Smooth muscle cell (in vitro differentiated cells): ENCODE results near the gene MYO1D. TPM values are rescaled to one million over a fixed set of nuclear protein-coding genes. Genes with fewer than 3 reads are reported as not detected.

Source experiments
- DNase-seq: peaks from one replicate; lab custom pipeline; 2025; ENCODE audit not compliant: unreplicated experiment; lab: John Stamatoyannopoulos, UW
- H2AFZ ChIP-seq: fragments of 200-600 bp; sonication (generic); 2 replicates; pipeline ENCODE4 v1.6.0; 2016; ENCODE audit warnings: antibody characterized with exemption, low read depth, mild to moderate bottlenecking
- H3F3A ChIP-seq: fragments of 200-600 bp; sonication (generic); 2 replicates; pipeline ENCODE4 v1.6.0; 2017; ENCODE audit warnings: antibody characterized with exemption, low read depth
- H3K27ac ChIP-seq: fragments of 200-600 bp; sonication (generic); 2 replicates; pipeline ENCODE4 v1.5.1; 2016; ENCODE audit warnings: low read depth, mild to moderate bottlenecking
- H3K27me3 ChIP-seq: fragments of 200-600 bp; sonication (generic); 2 replicates; pipeline ENCODE4 v1.6.1; 2016; ENCODE audit warnings: low read depth, mild to moderate bottlenecking
- H3K36me3 ChIP-seq: fragments of 200-600 bp; sonication (generic); 2 replicates; pipeline ENCODE4 v1.5.1; 2016; ENCODE audit warnings: low read depth
- H3K4me1 ChIP-seq: fragments of 200-600 bp; sonication (generic); 2 replicates; pipeline ENCODE4 v1.5.1; 2016; ENCODE audit warnings: low read depth
- H3K4me2 ChIP-seq: fragments of 200-600 bp; sonication (generic); 2 replicates; pipeline ENCODE4 v1.6.0; 2016; ENCODE audit warnings: mild to moderate bottlenecking
- H3K4me3 ChIP-seq: fragments of 200-600 bp; sonication (generic); 2 replicates; pipeline ENCODE4 v1.5.1; 2016; ENCODE audit warnings: mild to moderate bottlenecking
- H3K79me2 ChIP-seq: fragments of 200-600 bp; sonication (generic); 2 replicates; pipeline ENCODE4 v1.6.0; 2016; ENCODE audit warnings: low read depth, mild to moderate bottlenecking
- H3K9ac ChIP-seq: fragments of 200-600 bp; sonication (generic); 2 replicates; pipeline ENCODE4 v1.6.0; 2016; ENCODE audit warnings: low read depth
- H3K9me3 ChIP-seq: fragments of 200-600 bp; sonication (generic); replicated peaks from 2 replicates; pipeline ENCODE4 v1.5.1; 2016; ENCODE audit warnings: low read depth
- H4K20me1 ChIP-seq: fragments of 200-600 bp; sonication (generic); 2 replicates; pipeline ENCODE4 v1.6.0; 2016; ENCODE audit warnings: low read depth
- WGBS: methylation state at CpG from one replicate; pipeline ENCODE4 v1.1.7; 2016; ENCODE audit warnings: low lambda C conversion rate; 5-methylcytosine and 5-hydroxymethylcytosine counted together
- polyA plus RNA-seq: library from polyadenylated mRNA; unstranded; fragments of >200 nt; fragmentation: Nextera tagmentation; extraction: Ambion mirVana; gene quantifications from 2 replicates; pipeline ENCODE4 v1.2.1, GENCODE V29; 2016
- total RNA-seq: library from RNA; depleted of rRNA; stranded (reverse); fragments of >200 nt; gene quantifications from 2 replicates; pipeline ENCODE4 v1.2.3, GENCODE V29; 2014
- TF ChIP-seq, protein P1 (sequence below): fragments of 200-600 bp; sonication (generic); IDR thresholded peaks from 2 replicates; pipeline ENCODE4 v1.5.1; 2017; ENCODE audit warnings: borderline replicate concordance, mild to moderate bottlenecking, antibody characterized with exemption; ENCODE audit not compliant: insufficient read depth, poor library complexity, severe bottlenecking

MYO1D gene
- total and polyA plus RNA-seq, 2 experiments from 2014 or later = 13.9 to 35.7 TPM

DNA sequence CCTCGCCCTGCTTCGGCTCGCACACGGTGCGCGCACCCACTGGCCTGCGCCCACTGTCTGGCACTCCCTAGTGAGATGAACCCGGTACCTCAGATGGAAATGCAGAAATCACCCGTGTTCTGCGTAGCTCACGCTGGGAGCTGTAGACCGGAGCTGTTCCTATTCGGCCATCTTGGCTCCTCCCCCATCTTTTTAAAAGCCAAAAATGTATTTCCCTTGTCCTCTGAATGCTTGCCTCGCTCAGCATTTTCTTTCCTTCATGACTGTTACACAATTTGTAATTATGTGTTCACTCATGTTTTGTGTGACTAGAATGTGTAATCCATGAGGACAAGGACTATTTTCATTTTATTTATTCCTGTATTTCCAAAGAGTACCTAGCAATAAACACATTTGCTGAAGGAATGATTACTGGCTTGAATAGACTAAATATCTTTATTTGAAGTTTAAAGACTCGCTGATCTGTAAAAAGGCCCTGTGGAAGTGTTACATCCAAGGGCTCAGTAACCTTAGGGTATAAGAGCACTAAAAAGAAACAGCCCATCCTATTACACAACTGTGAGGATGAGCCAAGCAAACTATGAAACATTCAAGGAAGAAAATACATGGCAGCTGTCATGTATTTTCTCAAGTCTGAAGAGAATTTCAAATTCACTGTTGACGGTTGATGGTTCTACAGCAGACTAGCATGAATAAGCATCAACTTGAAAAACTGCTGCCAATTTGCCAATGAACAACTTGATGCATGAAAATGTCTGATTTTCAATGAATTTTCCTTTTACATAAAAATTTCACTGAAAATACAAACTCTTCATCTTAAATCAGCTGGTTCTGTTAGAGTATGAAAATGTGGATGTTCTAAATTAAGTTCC, 192.6 kb downstream of the MYO1D start:
- Histone ChIP-seq H3K27ac (no peak overlapping the region), H3K27me3 (no peaks in the 10 kb centered on the region), H3K4me3 (no peak overlapping the region), H3K9me3 (no peaks in the 10 kb centered on the region), H2AFZ (no peak overlapping the region), H3K9ac (no peak overlapping the region), H3K79me2 (no peaks in the 10 kb centered on the region), H3K4me2 (no peak overlapping the region), H3F3A (no peaks in the 10 kb centered on the region), H3K4me1 (no peaks in the 10 kb centered on the region), H3K36me3 (no peaks in the 10 kb centered on the region), H4K20me1 (no peaks in the 10 kb centered on the region)
- TF ChIP-seq, protein P1, sequence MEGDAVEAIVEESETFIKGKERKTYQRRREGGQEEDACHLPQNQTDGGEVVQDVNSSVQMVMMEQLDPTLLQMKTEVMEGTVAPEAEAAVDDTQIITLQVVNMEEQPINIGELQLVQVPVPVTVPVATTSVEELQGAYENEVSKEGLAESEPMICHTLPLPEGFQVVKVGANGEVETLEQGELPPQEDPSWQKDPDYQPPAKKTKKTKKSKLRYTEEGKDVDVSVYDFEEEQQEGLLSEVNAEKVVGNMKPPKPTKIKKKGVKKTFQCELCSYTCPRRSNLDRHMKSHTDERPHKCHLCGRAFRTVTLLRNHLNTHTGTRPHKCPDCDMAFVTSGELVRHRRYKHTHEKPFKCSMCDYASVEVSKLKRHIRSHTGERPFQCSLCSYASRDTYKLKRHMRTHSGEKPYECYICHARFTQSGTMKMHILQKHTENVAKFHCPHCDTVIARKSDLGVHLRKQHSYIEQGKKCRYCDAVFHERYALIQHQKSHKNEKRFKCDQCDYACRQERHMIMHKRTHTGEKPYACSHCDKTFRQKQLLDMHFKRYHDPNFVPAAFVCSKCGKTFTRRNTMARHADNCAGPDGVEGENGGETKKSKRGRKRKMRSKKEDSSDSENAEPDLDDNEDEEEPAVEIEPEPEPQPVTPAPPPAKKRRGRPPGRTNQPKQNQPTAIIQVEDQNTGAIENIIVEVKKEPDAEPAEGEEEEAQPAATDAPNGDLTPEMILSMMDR = no peak
- DNase-seq = no peak
- 89% methylated on average over 16 of the region's 16 CpGs for WGBS

DNA sequence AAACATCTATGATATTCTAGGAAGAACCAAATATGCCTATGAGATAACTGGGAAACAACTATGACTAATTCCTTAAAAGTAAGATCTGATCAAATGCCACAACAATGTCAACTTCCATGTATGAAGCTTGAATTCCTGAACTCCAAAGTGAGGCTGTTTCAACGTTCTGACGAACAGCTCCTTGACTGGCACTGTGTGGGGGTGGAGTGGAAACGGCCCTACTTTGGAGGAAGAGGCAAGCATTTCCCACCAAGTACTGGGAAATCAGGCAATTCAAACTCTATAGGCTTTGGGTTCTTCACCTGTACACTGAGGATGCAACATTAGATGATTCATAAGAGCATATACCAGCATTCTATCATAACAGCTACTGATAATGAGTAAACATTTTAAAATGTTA, 203.0 kb downstream of the MYO1D start:
- Histone ChIP-seq H3K27me3 (no peaks in the 10 kb centered on the region), H3K4me3 (no peak overlapping the region), H3K9me3 (no peaks in the 10 kb centered on the region), H3K4me2 (no peak overlapping the region), H3K79me2 (no peaks in the 10 kb centered on the region), H2AFZ (no peak overlapping the region), H3K27ac (no peak overlapping the region), H3K36me3 (no peaks in the 10 kb centered on the region), H3K4me1 (no peaks in the 10 kb centered on the region), H3F3A (no peaks in the 10 kb centered on the region), H3K9ac (no peak overlapping the region), H4K20me1 (no peaks in the 10 kb centered on the region)
- DNase-seq = no peak
- WGBS = 74% methylated on average over 3 of the region's 3 CpGs
- TF ChIP-seq, protein P1 = no peak

DNA sequence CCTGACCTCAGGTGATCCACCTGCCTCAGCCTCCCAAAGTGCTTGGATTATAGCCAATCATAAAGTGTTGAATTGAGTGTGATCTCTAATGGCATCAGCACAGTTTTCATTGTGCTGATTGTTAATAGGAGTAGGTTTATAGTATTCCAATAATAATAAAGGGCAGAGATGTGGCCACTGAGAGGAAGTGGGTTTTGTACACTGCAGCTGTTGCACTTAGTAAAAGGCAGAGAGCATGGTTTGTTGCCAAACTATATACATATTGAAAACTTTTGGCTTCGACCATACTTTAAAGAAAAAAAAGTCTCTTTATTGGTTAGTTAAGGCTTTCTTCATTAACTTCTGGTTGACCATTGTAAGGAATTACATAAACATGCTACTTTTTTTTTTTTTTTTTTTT, 204.2 kb downstream of the MYO1D start:
- H3K9ac ChIP-seq = no peak overlapping the region
- H3K4me3 ChIP-seq = no peak overlapping the region
- H3K4me2 ChIP-seq = no peak overlapping the region
- no peaks in the 10 kb centered on the region for H3K36me3 ChIP-seq
- H3K79me2 ChIP-seq = no peaks in the 10 kb centered on the region
- no peak overlapping the region for H3K27ac ChIP-seq
- no peaks in the 10 kb centered on the region for H3F3A ChIP-seq
- DNase-seq = no peak
- H4K20me1 ChIP-seq = no peaks in the 10 kb centered on the region
- no peak overlapping the region for H2AFZ ChIP-seq
- TF ChIP-seq, protein P1 = no peak
- no peaks in the 10 kb centered on the region for H3K27me3 ChIP-seq
- 91% methylated on average over 1 of the region's 1 CpG for WGBS
- no peaks in the 10 kb centered on the region for H3K9me3 ChIP-seq
- H3K4me1 ChIP-seq = no peaks in the 10 kb centered on the region

DNA sequence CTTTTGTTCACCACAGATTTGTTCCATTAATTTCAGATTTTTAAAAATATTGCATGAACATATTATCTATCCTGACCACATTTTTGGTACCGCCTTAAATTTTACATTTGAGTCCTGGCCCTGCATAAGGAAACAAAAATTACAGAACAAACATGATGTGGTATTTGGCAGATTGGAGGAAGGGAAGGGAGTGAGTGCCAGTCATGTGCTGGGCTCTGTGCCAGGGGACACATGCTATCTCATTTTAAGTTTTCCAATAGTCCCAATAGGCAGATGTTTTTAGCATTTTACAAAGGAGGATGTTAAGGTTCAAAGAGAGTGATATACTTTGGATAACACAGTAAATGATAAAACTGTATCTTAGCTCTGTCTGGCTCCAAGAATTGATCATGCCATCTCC, 205.0 kb downstream of the MYO1D start:
- H3K4me2 ChIP-seq = no peak overlapping the region
- H3K9ac ChIP-seq = no peak overlapping the region
- no peaks in the 10 kb centered on the region for H3K27me3 ChIP-seq
- no peak overlapping the region for H3K27ac ChIP-seq
- no peaks in the 10 kb centered on the region for H3K36me3 ChIP-seq
- H3F3A ChIP-seq = no peaks in the 10 kb centered on the region
- no peaks in the 10 kb centered on the region for H3K9me3 ChIP-seq
- H2AFZ ChIP-seq = no peak overlapping the region
- TF ChIP-seq, protein P1 = no peak
- no peaks in the 10 kb centered on the region for H4K20me1 ChIP-seq
- H3K4me1 ChIP-seq = no peaks in the 10 kb centered on the region
- WGBS = 93% methylated on average over 1 of the region's 1 CpG
- H3K79me2 ChIP-seq = no peaks in the 10 kb centered on the region
- no peak overlapping the region for H3K4me3 ChIP-seq
- no peak for DNase-seq
